Activated naive CD8-positive, alpha-beta T cell (primary cell): Measurements from ENCODE around the gene FDPS.
A peak's percentile ranks its signal among the peaks of the same experiment; 100 is the strongest.
"Not testable (repeated sequence)": the region's sequence is repeated elsewhere in the genome, so short reads cannot be mapped to it uniquely, and the experiment has no call there.

ENCODE experiments used
- H3K27ac Mint-ChIP-seq: one replicate; pipeline ENCODE4 v1.8.0; 2021; ENCODE audit warnings: mixed read lengths
- H3K27me3 Mint-ChIP-seq: one replicate; pipeline ENCODE4 v1.8.0; 2021; ENCODE audit warnings: mixed read lengths
- H3K36me3 Mint-ChIP-seq: one replicate; pipeline ENCODE4 v1.8.0; 2021; ENCODE audit warnings: mixed read lengths
- H3K4me1 Mint-ChIP-seq: one replicate; pipeline ENCODE4 v1.8.0; 2021; ENCODE audit warnings: low read depth, mixed read lengths
- H3K4me3 Mint-ChIP-seq: one replicate; pipeline ENCODE4 v1.8.0; 2021; ENCODE audit warnings: mild to moderate bottlenecking, mixed read lengths
- H3K9me3 Mint-ChIP-seq: one replicate; pipeline ENCODE4 v1.8.0; 2021; ENCODE audit warnings: low read depth, mixed read lengths

FDPS gene

DNA sequence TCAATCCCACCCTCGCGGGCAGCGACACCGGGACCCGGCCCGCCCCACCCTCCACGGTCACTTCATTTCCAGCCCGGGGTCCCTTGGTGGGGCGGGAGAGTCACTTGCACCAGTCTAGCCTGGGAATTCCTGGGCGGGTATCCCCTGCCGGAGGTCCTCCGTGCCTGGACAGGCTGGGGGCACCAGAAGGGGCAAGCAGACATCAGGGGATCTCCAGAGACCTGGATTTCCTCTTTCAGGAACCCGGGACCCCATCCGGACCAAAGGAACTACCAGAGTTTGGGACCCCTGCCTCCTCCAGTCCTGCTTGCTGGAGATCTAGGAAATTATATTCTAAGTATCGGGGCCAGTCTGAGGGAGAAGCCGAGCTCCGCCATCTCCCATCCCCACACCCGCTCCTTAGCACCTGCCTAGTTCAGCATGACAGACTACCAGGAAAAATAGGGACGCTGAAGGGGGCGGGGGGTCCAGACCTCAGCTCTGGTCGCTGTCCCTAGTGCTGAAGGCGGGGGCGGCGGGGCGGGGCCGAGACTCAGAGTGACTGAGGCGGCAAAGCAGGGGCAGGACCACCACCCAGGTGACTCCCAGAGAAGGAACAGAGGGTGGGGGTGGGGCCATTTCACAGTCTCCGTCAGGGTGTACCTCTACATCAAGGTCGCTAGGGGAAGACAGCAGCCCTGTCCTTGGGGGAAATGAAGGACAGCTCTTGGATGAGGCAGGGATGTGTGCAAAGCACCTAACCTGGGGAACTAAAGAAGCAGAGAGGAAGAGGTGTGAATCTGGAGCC, 30.6 kb upstream of the FDPS start:
- Mint-ChIP-seq H3K27me3 (no peaks in the 10 kb centered on the region), H3K36me3 (no peaks in the 10 kb centered on the region), H3K9me3 (no peaks in the 10 kb centered on the region), H3K4me3 (peak overlapping the region; percentile 67), H3K27ac (no peak overlapping the region), H3K4me1 (peaks cover 24% of the 10 kb centered on the region)

GRCh38 chr1:155278689-155279160, 29.9 kb upstream of the FDPS start:
- H3K36me3 Mint-ChIP-seq = no peaks in the 10 kb centered on the region
- no peaks in the 10 kb centered on the region for H3K27me3 Mint-ChIP-seq
- H3K4me3 Mint-ChIP-seq = peak overlapping the region; percentile 65
- peaks cover 20% of the 10 kb centered on the region for H3K4me1 Mint-ChIP-seq
- H3K9me3 Mint-ChIP-seq = no peaks in the 10 kb centered on the region
- H3K27ac Mint-ChIP-seq = peak overlapping the region; percentile 78

- Mint-ChIP-seq H3K27ac (no peak overlapping the region), H3K9me3 (no peaks in the 10 kb centered on the region), H3K27me3 (no peaks in the 10 kb centered on the region), H3K4me3 (no peak overlapping the region), H3K4me1 (peaks cover 18% of the 10 kb centered on the region), H3K36me3 (no peaks in the 10 kb centered on the region)
These were observed 29.4 kb upstream of the FDPS start for GRCh38 chr1:155279268-155279667.

GRCh38 chr1:155282488-155283091, 26.1 kb upstream of the FDPS start:
- no peak overlapping the region for H3K27ac Mint-ChIP-seq
- no peak overlapping the region for H3K4me3 Mint-ChIP-seq
- H3K4me1 Mint-ChIP-seq = peaks cover 5% of the 10 kb centered on the region
- no peaks in the 10 kb centered on the region for H3K27me3 Mint-ChIP-seq
- no peaks in the 10 kb centered on the region for H3K9me3 Mint-ChIP-seq
- no peaks in the 10 kb centered on the region for H3K36me3 Mint-ChIP-seq

DNA sequence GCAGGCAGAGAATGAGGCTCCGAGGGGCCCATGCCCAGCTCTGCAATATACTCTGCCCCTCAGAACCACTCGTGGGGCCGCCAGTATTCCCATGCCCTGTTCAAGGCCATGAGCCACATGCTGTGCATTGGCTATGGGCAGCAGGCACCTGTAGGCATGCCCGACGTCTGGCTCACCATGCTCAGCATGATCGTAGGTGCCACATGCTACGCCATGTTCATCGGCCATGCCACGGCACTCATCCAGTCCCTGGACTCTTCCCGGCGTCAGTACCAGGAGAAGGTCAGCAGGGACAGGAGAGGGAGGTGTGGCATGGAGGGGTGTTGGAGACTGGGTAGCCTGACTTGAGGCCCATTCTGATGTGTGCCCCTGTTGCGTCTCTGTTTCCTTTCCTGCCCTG, 24.2 kb upstream of the FDPS start:
- Mint-ChIP-seq H3K36me3 (no peaks in the 10 kb centered on the region), H3K4me1 (no peaks in the 10 kb centered on the region), H3K9me3 (no peaks in the 10 kb centered on the region)

GRCh38 chr1:155285063-155285462, 23.6 kb upstream of the FDPS start:
- Mint-ChIP-seq H3K27ac (no peak overlapping the region), H3K4me3 (no peak overlapping the region), H3K4me1 (no peaks in the 10 kb centered on the region), H3K36me3 (no peaks in the 10 kb centered on the region), H3K27me3 (no peaks in the 10 kb centered on the region), H3K9me3 (no peaks in the 10 kb centered on the region)

More for the DNA sequence above, 24.2 kb upstream of the FDPS start:
- Mint-ChIP-seq H3K27me3 (no peaks in the 10 kb centered on the region), H3K27ac (no peak overlapping the region), H3K4me3 (no peak overlapping the region)

DNA sequence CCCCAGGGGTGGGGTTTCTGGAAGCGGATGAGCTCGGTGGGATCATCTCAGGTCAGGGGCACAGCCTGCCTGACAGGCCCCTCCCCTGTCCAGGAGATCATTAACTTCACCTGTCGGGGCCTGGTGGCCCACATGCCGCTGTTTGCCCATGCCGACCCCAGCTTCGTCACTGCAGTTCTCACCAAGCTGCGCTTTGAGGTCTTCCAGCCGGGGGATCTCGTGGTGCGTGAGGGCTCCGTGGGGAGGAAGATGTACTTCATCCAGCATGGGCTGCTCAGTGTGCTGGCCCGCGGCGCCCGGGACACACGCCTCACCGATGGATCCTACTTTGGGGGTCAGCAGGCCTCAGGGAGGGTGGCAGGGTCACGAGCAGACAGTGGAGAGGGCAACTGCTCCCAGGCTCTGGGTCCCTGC, 23.0 kb upstream of the FDPS start:
- no peaks in the 10 kb centered on the region for H3K36me3 Mint-ChIP-seq
- no peaks in the 10 kb centered on the region for H3K4me1 Mint-ChIP-seq
- H3K27ac Mint-ChIP-seq = no peak overlapping the region
- no peaks in the 10 kb centered on the region for H3K27me3 Mint-ChIP-seq
- H3K9me3 Mint-ChIP-seq = no peaks in the 10 kb centered on the region
- no peak overlapping the region for H3K4me3 Mint-ChIP-seq

DNA sequence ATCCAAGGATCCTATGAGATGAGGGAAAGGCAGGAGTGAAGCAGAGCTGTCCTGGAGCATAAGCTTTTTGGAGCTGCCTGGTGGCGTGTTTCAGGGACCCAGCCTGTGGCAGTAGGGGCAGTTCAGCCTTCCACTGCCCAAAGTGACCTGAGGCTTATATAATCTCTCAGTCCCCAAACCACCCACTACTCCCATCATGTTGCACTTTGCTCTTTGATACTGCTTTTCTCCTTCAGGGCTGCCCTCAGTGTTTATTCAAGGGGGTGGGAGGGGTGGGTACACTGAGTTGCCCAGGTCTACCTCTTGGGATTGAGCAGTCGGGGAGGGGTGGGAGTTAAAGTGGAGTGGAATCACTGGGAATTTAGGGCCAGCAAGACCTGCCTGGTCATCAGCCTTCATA, 22.1 kb upstream of the FDPS start:
- Mint-ChIP-seq H3K36me3 (no peaks in the 10 kb centered on the region), H3K4me3 (no peak overlapping the region), H3K27me3 (no peaks in the 10 kb centered on the region), H3K9me3 (no peaks in the 10 kb centered on the region), H3K4me1 (no peaks in the 10 kb centered on the region), H3K27ac (no peak overlapping the region)

DNA sequence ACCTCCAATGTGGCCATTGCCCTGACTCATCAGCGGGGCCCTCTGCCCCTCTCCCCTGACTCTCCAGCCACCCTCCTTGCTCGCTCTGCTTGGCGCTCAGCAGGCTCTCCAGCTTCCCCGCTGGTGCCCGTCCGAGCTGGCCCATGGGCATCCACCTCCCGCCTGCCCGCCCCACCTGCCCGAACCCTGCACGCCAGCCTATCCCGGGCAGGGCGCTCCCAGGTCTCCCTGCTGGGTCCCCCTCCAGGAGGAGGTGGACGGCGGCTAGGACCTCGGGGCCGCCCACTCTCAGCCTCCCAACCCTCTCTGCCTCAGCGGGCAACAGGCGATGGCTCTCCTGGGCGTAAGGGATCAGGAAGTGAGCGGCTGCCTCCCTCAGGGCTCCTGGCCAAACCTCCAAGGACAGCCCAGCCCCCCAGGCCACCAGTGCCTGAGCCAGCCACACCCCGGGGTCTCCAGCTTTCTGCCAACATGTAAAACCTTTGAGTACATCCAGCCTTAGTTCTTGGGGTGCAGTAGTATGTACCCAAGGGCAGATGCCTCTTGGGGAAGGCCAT, 20.6 kb upstream of the FDPS start:
- H3K27me3 Mint-ChIP-seq = no peaks in the 10 kb centered on the region
- no peak overlapping the region for H3K27ac Mint-ChIP-seq
- H3K36me3 Mint-ChIP-seq = no peaks in the 10 kb centered on the region
- no peak overlapping the region for H3K4me3 Mint-ChIP-seq
- H3K4me1 Mint-ChIP-seq = no peaks in the 10 kb centered on the region
- no peaks in the 10 kb centered on the region for H3K9me3 Mint-ChIP-seq

DNA sequence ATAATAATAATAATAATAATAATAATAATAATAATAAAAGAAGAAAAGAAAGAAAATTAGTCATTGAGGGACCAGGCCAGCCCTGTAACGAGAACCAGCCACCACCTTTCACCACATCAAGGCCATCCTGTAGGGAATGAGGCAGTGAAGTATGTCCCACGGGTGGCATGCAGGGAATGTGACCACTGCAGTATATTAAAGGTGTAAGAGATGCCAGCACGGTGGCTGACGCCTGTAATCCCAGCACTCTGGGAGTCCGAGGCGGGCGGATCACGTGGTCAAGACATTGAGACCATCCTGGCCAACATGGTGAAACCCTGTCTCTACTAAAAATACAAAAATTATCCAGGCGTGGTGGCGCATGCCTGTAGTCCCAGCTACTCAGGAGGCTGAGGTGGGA, 17.7 kb upstream of the FDPS start:
- not testable (repeated sequence) for H3K36me3 Mint-ChIP-seq, H3K4me1 Mint-ChIP-seq, H3K27ac Mint-ChIP-seq, H3K4me3 Mint-ChIP-seq, H3K9me3 Mint-ChIP-seq
- peaks cover 12% of the 10 kb centered on the region for H3K27me3 Mint-ChIP-seq

- Mint-ChIP-seq H3K9me3 (no peaks in the 10 kb centered on the region), H3K27me3 (peaks cover 17% of the 10 kb centered on the region), H3K4me3 (no peak overlapping the region), H3K36me3 (no peaks in the 10 kb centered on the region), H3K4me1 (peaks cover 7% of the 10 kb centered on the region), H3K27ac (no peak overlapping the region)
These were observed 15.4 kb upstream of the FDPS start for GRCh38 chr1:155293086-155293749.

GRCh38 chr1:155294520-155295182, 14.0 kb upstream of the FDPS start:
- Mint-ChIP-seq H3K36me3 (no peaks in the 10 kb centered on the region), H3K9me3 (no peaks in the 10 kb centered on the region), H3K27ac (no peak overlapping the region), H3K4me1 (peaks cover 7% of the 10 kb centered on the region), H3K4me3 (no peak overlapping the region), H3K27me3 (peaks cover 17% of the 10 kb centered on the region)

DNA sequence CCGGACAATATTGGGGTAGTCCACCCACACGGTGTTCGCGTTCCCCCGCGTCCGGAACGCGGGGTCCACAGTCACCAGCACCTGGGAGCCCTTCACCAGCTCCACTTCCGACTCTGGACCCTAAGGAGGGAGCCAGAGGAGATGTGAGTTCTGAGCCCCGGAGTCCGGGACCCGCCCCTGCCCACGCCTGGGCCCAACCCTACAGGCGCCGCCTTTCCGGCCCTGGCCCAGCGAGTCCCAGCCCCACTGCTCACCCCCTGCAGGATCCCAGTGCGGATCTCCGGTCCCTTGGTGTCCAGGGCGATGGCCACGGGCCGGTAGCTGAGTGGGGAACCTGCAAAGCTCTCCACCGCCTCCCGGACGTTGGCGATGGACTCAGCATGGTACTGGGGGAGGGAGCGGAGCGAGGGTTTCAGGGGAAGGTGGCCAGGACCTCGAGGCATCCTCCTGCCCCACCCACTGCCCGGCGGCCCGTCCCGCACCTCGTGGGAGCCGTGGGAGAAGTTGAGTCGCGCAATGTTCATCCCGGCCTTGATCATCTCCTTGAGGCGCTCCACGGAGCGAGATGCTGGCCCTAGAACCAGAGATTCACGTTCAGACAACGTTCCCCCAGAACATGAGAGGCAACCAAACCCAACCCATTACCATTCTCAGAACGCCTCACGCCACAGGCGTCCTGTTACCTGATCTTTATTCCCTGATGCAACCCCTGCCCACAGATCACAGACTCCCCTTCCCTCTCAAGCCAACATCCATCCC, 13.3 kb upstream of the FDPS start:
- H3K4me1 Mint-ChIP-seq = peaks cover 7% of the 10 kb centered on the region
- H3K27me3 Mint-ChIP-seq = peaks cover 17% of the 10 kb centered on the region
- H3K27ac Mint-ChIP-seq = no peak overlapping the region
- no peaks in the 10 kb centered on the region for H3K9me3 Mint-ChIP-seq
- H3K4me3 Mint-ChIP-seq = no peak overlapping the region
- no peaks in the 10 kb centered on the region for H3K36me3 Mint-ChIP-seq

GRCh38 chr1:155295942-155296267, 12.8 kb upstream of the FDPS start:
- Mint-ChIP-seq H3K27me3 (peaks cover 17% of the 10 kb centered on the region), H3K36me3 (no peaks in the 10 kb centered on the region), H3K4me3 (no peak overlapping the region), H3K27ac (no peak overlapping the region), H3K9me3 (no peaks in the 10 kb centered on the region), H3K4me1 (peaks cover 7% of the 10 kb centered on the region)
